ENCODE measurements around the gene ZNF565. TPM values are rescaled to one million over a fixed set of nuclear protein-coding genes. Genes with fewer than 3 reads are reported as not detected.

ZNF565 gene
- total RNA-seq, 2 donors from 2014 or later: 2.4 to 3.1 TPM

- Histone ChIP-seq H3K27me3 (no peaks in the 10 kb centered on the region), H3K4me1 (no peaks in the 10 kb centered on the region), H3K36me3 (no peaks in the 10 kb centered on the region), H3K4me3 (no peak overlapping the region), H3K27ac (peak overlapping the region; percentile 26 to 45), H3K9me3 (no peaks in the 10 kb centered on the region)
- TF ChIP-seq, protein P1, sequence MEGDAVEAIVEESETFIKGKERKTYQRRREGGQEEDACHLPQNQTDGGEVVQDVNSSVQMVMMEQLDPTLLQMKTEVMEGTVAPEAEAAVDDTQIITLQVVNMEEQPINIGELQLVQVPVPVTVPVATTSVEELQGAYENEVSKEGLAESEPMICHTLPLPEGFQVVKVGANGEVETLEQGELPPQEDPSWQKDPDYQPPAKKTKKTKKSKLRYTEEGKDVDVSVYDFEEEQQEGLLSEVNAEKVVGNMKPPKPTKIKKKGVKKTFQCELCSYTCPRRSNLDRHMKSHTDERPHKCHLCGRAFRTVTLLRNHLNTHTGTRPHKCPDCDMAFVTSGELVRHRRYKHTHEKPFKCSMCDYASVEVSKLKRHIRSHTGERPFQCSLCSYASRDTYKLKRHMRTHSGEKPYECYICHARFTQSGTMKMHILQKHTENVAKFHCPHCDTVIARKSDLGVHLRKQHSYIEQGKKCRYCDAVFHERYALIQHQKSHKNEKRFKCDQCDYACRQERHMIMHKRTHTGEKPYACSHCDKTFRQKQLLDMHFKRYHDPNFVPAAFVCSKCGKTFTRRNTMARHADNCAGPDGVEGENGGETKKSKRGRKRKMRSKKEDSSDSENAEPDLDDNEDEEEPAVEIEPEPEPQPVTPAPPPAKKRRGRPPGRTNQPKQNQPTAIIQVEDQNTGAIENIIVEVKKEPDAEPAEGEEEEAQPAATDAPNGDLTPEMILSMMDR (IDR thresholded peaks at IDR 0.05): no peak
- DNase-seq (ENCODE audit: low spot score): no peak
Measured at GRCh38 chr19:36160821-36161596, 53.5 kb downstream of the ZNF565 start.

DNA sequence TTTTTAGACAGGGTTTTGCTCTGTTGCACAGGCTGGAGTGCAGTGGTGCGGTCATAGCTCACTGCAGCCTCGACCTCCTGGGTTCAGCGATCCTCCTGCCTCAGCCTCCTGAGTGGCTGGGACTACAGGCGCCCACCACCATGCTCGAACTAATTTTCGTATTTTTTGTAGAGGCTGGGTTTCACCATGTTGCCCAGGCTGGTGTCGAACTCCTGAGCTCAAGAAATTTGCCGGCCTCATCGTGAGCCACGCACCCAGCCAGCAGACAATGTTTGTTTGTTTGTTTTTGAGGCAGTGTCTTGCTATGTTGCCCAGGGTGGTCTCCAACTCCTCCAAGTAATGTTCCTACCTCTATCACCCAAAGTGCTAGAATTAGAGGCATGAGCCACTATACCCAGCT lies 61.3 kb downstream of the ZNF565 start:
- Histone ChIP-seq H3K27ac (peak overlapping the region; percentile 98 to 100), H3K4me1 (peaks cover 0 to 22% of the 10 kb centered on the region in 2 donors), H3K27me3 (no peaks in the 10 kb centered on the region), H3K4me3 (peak overlapping the region in 1 of 2 donors; percentile 69), H3K36me3 (peaks cover 25% of the 10 kb centered on the region), H3K9me3 (no peaks in the 10 kb centered on the region)
- TF ChIP-seq, protein P1 (IDR thresholded peaks at IDR 0.05): no peak
- DNase-seq (ENCODE audit: low spot score): no peak

DNA sequence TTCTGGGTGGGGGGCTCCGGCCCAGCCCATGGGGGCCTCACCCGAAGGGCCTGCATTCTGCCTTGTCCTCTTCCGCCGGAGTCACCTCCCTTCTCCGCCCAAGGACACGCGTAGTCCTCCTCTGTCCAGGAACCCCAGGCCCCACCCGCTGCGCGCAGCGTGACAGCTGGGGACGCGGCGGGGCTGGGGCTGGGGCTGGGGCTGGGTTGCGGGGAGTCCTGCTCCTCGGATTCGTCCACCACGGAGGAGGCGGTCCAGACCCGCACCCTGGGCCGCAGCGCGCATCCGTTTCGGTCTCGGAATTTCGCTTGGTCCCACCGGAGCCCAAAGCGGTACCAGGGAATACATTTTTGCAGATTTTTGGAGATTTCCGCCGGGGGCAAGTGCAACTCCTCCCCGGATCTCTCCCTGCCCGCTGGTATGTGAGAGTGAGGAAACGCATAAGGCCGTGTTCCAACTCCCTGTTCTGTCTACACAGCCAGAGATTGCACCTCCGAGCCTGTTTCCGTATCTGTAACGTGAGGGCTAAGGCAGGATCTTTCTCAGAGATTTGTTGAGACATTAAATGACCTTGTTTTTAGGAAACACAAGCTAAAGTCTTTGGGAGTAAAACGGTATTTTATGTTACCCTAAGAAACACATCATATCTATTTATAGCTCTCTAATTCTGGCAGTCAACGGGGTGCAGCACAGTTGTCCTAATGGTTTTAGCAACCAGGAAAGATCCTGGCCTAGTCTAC lies 61.9 kb downstream of the ZNF565 start, which contains the start of gene COX7A1:
TSS of gene COX7A1 (minus strand) at position 96 of the 740 bp plus-strand sequence. CDS start at position 56, 40 bp downstream.
- H3K4me3 ChIP-seq: peak within 1 kb of the TSS; percentile 69 to 87
- H3K4me1 ChIP-seq: peaks cover 0 to 22% of the 10 kb centered on the region in 2 donors
- TF ChIP-seq, protein P1 (IDR thresholded peaks at IDR 0.05): no peak

GRCh38 chr19:36152019-36152351 lies 62.5 kb downstream of the ZNF565 start:
- Histone ChIP-seq H3K4me3 (peak overlapping the region; percentile 69 to 87), H3K27ac (peak overlapping the region; percentile 98 to 100), H3K27me3 (no peaks in the 10 kb centered on the region), H3K9me3 (no peaks in the 10 kb centered on the region), H3K4me1 (peaks cover 0 to 22% of the 10 kb centered on the region in 2 donors), H3K36me3 (peaks cover 37% of the 10 kb centered on the region)
- TF ChIP-seq, protein P1 (IDR thresholded peaks at IDR 0.05): no peak
- DNase-seq (ENCODE audit: low spot score): no peak

More for the DNA sequence above, 61.9 kb downstream of the ZNF565 start, which contains the start of gene COX7A1:
- Histone ChIP-seq H3K27me3 (no peaks in the 10 kb centered on the region), H3K27ac (peak within 1 kb of the TSS; percentile 98 to 100), H3K36me3 (peaks cover 31% of the 10 kb centered on the region), H3K9me3 (no peaks in the 10 kb centered on the region)
- DNase-seq (ENCODE audit: low spot score): peak; percentile 80

- Histone ChIP-seq H3K4me1 (peaks cover 0 to 22% of the 10 kb centered on the region in 2 donors), H3K27ac (peak overlapping the region; percentile 98 to 100), H3K36me3 (peaks cover 43% of the 10 kb centered on the region), H3K9me3 (no peaks in the 10 kb centered on the region), H3K4me3 (peak overlapping the region; percentile 69 to 87), H3K27me3 (no peaks in the 10 kb centered on the region)
- DNase-seq (ENCODE audit: low spot score): peak; percentile 83
- TF ChIP-seq, protein P1 (IDR thresholded peaks at IDR 0.05): no peak
Measured at GRCh38 chr19:36151144-36152018, 63.1 kb downstream of the ZNF565 start.
